ENCODE data around the gene MPPED1.

MPPED1 gene

GRCh38 chr22:43508489-43508888, 96.7 kb downstream of the MPPED1 start:
- no peak for TF ChIP-seq CTCF (IDR thresholded peaks at IDR 0.05; ENCODE audit: insufficient read depth, low read length, missing control alignments)
- no peak overlapping the region for H3K4me3 ChIP-seq (ENCODE audit: low read depth, low read length)
- ChIA-PET CTCF (no interaction called here), POLR2A (no interaction called here)
- no peak for DNase-seq (ENCODE audit: low read depth, low spot score)

- DNase-seq (ENCODE audit: low read depth, low spot score), result no peak
- ChIA-PET POLR2A (no interaction called here), CTCF (no interaction called here)
- no peak overlapping the region for H3K4me3 ChIP-seq (ENCODE audit: low read depth, low read length)
- TF ChIP-seq CTCF (IDR thresholded peaks at IDR 0.05; ENCODE audit: insufficient read depth, low read length, missing control alignments), result no peak
Measured at GRCh38 chr22:43509337-43509736, 97.5 kb downstream of the MPPED1 start.

- CTCF ChIA-PET, result no interaction called here
- TF ChIP-seq CTCF (IDR thresholded peaks at IDR 0.05; ENCODE audit: insufficient read depth, low read length, missing control alignments), result no peak
- no peak overlapping the region for H3K4me3 ChIP-seq (ENCODE audit: low read depth, low read length)
- POLR2A ChIA-PET, result no interaction called here
- DNase-seq (ENCODE audit: low read depth, low spot score), result no peak
Measured at GRCh38 chr22:43510281-43511070, 98.7 kb downstream of the MPPED1 start.

- CTCF ChIA-PET, result no interaction called here
- TF ChIP-seq CTCF (IDR thresholded peaks at IDR 0.05; ENCODE audit: insufficient read depth, low read length, missing control alignments), result no peak
- no peak overlapping the region for H3K4me3 ChIP-seq (ENCODE audit: low read depth, low read length)
- DNase-seq (ENCODE audit: low read depth, low spot score), result no peak
- POLR2A ChIA-PET, result no interaction called here
Measured at GRCh38 chr22:43511276-43511910, 99.6 kb downstream of the MPPED1 start.

- ChIA-PET POLR2A (no interaction called here), CTCF (no interaction called here)
- TF ChIP-seq CTCF (IDR thresholded peaks at IDR 0.05; ENCODE audit: insufficient read depth, low read length, missing control alignments), result no peak
- H3K4me3 ChIP-seq (ENCODE audit: low read depth, low read length), result no peak overlapping the region
- DNase-seq (ENCODE audit: low read depth, low spot score), result no peak
Measured at GRCh38 chr22:43512279-43512678, 100.5 kb downstream of the MPPED1 start.

- no peak for DNase-seq (ENCODE audit: low read depth, low spot score)
- no peak overlapping the region for H3K4me3 ChIP-seq (ENCODE audit: low read depth, low read length)
- TF ChIP-seq CTCF (IDR thresholded peaks at IDR 0.05; ENCODE audit: insufficient read depth, low read length, missing control alignments), result no peak
- ChIA-PET CTCF (no interaction called here), POLR2A (no interaction called here)
Measured at GRCh38 chr22:43514476-43515157, 102.8 kb downstream of the MPPED1 start.
